Panc1 (cell line): ENCODE results near the gene TEX50.

Experiments
- POLR2AphosphoS5 ChIP-seq: IDR thresholded peaks from 2 replicates; pipeline ENCODE4 v1.6.1; 2012; ENCODE audit warnings: mild to moderate bottlenecking, low read depth, low read length, moderate library complexity
- TF ChIP-seq, protein P1 (sequence below), 2 experiments: IDR thresholded peaks; 2 replicates each; pipeline ENCODE4 v1.6.1; 2011 to 2012; ENCODE audit warnings: low read depth in 2 of 2, control low read depth in 1 of 2, low read length in 1 of 2, mild to moderate bottlenecking in 1 of 2, moderate library complexity in 1 of 2; ENCODE audit not compliant: insufficient read depth in 1 of 2
- TF ChIP-seq, protein P2 (sequence below): fragments of 450-650 bp; IDR thresholded peaks from 2 replicates; pipeline ENCODE4 v1.5.1; 2017; ENCODE audit warnings: mild to moderate bottlenecking

- TF ChIP-seq, protein P1, sequence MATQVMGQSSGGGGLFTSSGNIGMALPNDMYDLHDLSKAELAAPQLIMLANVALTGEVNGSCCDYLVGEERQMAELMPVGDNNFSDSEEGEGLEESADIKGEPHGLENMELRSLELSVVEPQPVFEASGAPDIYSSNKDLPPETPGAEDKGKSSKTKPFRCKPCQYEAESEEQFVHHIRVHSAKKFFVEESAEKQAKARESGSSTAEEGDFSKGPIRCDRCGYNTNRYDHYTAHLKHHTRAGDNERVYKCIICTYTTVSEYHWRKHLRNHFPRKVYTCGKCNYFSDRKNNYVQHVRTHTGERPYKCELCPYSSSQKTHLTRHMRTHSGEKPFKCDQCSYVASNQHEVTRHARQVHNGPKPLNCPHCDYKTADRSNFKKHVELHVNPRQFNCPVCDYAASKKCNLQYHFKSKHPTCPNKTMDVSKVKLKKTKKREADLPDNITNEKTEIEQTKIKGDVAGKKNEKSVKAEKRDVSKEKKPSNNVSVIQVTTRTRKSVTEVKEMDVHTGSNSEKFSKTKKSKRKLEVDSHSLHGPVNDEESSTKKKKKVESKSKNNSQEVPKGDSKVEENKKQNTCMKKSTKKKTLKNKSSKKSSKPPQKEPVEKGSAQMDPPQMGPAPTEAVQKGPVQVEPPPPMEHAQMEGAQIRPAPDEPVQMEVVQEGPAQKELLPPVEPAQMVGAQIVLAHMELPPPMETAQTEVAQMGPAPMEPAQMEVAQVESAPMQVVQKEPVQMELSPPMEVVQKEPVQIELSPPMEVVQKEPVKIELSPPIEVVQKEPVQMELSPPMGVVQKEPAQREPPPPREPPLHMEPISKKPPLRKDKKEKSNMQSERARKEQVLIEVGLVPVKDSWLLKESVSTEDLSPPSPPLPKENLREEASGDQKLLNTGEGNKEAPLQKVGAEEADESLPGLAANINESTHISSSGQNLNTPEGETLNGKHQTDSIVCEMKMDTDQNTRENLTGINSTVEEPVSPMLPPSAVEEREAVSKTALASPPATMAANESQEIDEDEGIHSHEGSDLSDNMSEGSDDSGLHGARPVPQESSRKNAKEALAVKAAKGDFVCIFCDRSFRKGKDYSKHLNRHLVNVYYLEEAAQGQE (IDR thresholded peaks at IDR 0.05; ENCODE audit: insufficient read depth in 1 of 2, low read depth in 2 of 2, low read length in 1 of 2): no peak
- TF ChIP-seq, protein P2, sequence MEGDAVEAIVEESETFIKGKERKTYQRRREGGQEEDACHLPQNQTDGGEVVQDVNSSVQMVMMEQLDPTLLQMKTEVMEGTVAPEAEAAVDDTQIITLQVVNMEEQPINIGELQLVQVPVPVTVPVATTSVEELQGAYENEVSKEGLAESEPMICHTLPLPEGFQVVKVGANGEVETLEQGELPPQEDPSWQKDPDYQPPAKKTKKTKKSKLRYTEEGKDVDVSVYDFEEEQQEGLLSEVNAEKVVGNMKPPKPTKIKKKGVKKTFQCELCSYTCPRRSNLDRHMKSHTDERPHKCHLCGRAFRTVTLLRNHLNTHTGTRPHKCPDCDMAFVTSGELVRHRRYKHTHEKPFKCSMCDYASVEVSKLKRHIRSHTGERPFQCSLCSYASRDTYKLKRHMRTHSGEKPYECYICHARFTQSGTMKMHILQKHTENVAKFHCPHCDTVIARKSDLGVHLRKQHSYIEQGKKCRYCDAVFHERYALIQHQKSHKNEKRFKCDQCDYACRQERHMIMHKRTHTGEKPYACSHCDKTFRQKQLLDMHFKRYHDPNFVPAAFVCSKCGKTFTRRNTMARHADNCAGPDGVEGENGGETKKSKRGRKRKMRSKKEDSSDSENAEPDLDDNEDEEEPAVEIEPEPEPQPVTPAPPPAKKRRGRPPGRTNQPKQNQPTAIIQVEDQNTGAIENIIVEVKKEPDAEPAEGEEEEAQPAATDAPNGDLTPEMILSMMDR: no peak
- no peak for TF ChIP-seq POLR2AphosphoS5
These were observed 11.5 kb downstream of the TEX50 start for GRCh38 chr1:173646656-173647055.
